HepG2 (cell line): ENCODE measurements around the gene DHRS12.

Experiments used
- ARHGAP35 ChIP-seq: sonication (generic); formaldehyde crosslinking; IDR thresholded peaks from 2 replicates; pipeline ENCODE4 v1.9.0; 2022; ENCODE audit warnings: mild to moderate bottlenecking, inconsistent platforms, moderate library complexity, missing genetic modification reagents, borderline replicate concordance
- CTCF ChIP-seq: sonication (generic); formaldehyde crosslinking; IDR thresholded peaks from 2 replicates; pipeline ENCODE4 v1.5.0; 2020; ENCODE audit warnings: mild to moderate bottlenecking, missing genetic modification reagents, moderate library complexity
- HDAC1 ChIP-seq: sonication (generic); formaldehyde crosslinking; IDR thresholded peaks from 2 replicates; pipeline ENCODE4 v1.5.1; 2020; ENCODE audit warnings: mild to moderate bottlenecking, missing genetic modification reagents
- MXI1 ChIP-seq: IDR thresholded peaks from 3 replicates; pipeline ENCODE4 v1.6.1; 2012; ENCODE audit warnings: low read depth, low read length, inconsistent platforms, borderline replicate concordance
- RFX5 ChIP-seq: IDR thresholded peaks from 2 replicates; pipeline ENCODE4 v1.6.1; 2011; ENCODE audit warnings: low read depth, low read length, improper control_type of control experiment
- SOX6 ChIP-seq, 2 experiments: fragments of 450-650 bp in 1 of 2; sonication (generic) in 1 of 2; formaldehyde crosslinking in 1 of 2; IDR thresholded peaks; 2 replicates each; pipeline versions ENCODE4 v1.4.0 to v1.6.1; 2017 to 2020; ENCODE audit warnings: antibody characterized with exemption in 1 of 2, mild to moderate bottlenecking in 1 of 2, missing genetic modification reagents in 1 of 2
- USF2 ChIP-seq, 2 experiments: sonication (generic) in 1 of 2; formaldehyde crosslinking in 1 of 2; IDR thresholded peaks; 2 replicates each; pipeline versions ENCODE4 v1.5.1 to v1.6.1; 2011 to 2020; ENCODE audit warnings: borderline replicate concordance in 1 of 2, low read depth in 1 of 2, low read length in 1 of 2, mild to moderate bottlenecking in 1 of 2, missing genetic modification reagents in 1 of 2, moderate library complexity in 1 of 2
- YY1 ChIP-seq: IDR thresholded peaks from 2 replicates; pipeline ENCODE4 v1.6.1; 2011; ENCODE audit warnings: low read length, low read depth, moderate library complexity, mild to moderate bottlenecking; ENCODE audit not compliant: insufficient read depth, insufficient replicate concordance
- ZBTB38 ChIP-seq: sonication (generic); formaldehyde crosslinking; IDR thresholded peaks from 2 replicates; pipeline ENCODE4 v1.5.1; 2020; ENCODE audit warnings: mild to moderate bottlenecking, missing genetic modification reagents
- ZBTB43 ChIP-seq: sonication (generic); formaldehyde crosslinking; conservative IDR thresholded peaks from 2 replicates; pipeline ENCODE4 v1.4.0; 2020; ENCODE audit warnings: missing genetic modification reagents
- ZFP1 ChIP-seq: IDR thresholded peaks from 2 replicates; pipeline ENCODE4 v1.6.1; 2016
- ZNF891 ChIP-seq: sonication (generic); formaldehyde crosslinking; IDR thresholded peaks from 2 replicates; pipeline ENCODE4 v1.5.0; 2020; ENCODE audit warnings: mild to moderate bottlenecking, missing genetic modification reagents

- no peak for TF ChIP-seq MXI1
- no peak for TF ChIP-seq ZNF891 (CRISPR knock-in tag)
- TF ChIP-seq HDAC1 (CRISPR knock-in tag), result no peak
- TF ChIP-seq RFX5, result no peak
- no peak for TF ChIP-seq ZBTB38 (CRISPR knock-in tag)
- TF ChIP-seq CTCF (CRISPR knock-in tag), result no peak
- no peak for TF ChIP-seq ZFP1
- TF ChIP-seq USF2 (IDR thresholded peaks at IDR 0.05; ENCODE audit: low read depth, low read length), result no peak
- TF ChIP-seq USF2 (CRISPR knock-in tag; IDR thresholded peaks at IDR 0.05; ENCODE audit: borderline replicate concordance), result no peak
- TF ChIP-seq ZBTB43, result no peak
- no peak for TF ChIP-seq ARHGAP35 (CRISPR knock-in tag)
- TF ChIP-seq SOX6 (IDR thresholded peaks at IDR 0.05), result no peak
- no peak for TF ChIP-seq SOX6 (CRISPR knock-in tag; IDR thresholded peaks at IDR 0.05)
- TF ChIP-seq YY1, result no peak
Measured at GRCh38 chr13:51719394-51719793, 84.6 kb downstream of the DHRS12 start.
